AG04450 (cell line): ENCODE data around the gene PCGF2. TPM values are rescaled to one million over a fixed set of nuclear protein-coding genes. Genes with fewer than 3 reads are reported as not detected.

ENCODE experiments used
- CTCF ChIA-PET: fragments of 300-600, 350-600 bp; formaldehyde crosslinking; extraction: SDS; loops from one replicate; lab custom pipeline; 2022; ENCODE audit warnings: antibody characterized with exemption, inconsistent platforms; lab: Charles Lee
- POLR2A ChIA-PET: fragments of 350-600 bp; formaldehyde crosslinking; extraction: SDS; loops from one replicate; lab custom pipeline; 2021; ENCODE audit warnings: antibody characterized with exemption, inconsistent platforms; lab: Yijun Ruan, JAX
- DNase-seq: peaks from one replicate; pipeline ENCODE4 v3.0.0-alpha.2; 2011; ENCODE audit warnings: low read depth, low spot score
- H3K27ac ChIP-seq: one replicate; pipeline ENCODE4 v1.5.1; 2012; ENCODE audit warnings: low read depth, low read length, control low read depth
- H3K27me3 ChIP-seq: one replicate; pipeline ENCODE4 v1.6.0; 2012; ENCODE audit warnings: low read length; ENCODE audit not compliant: control insufficient read depth, insufficient read depth
- H3K4me3 ChIP-seq: 2 replicates; pipeline ENCODE4 v1.5.1; 2011; ENCODE audit warnings: mild to moderate bottlenecking, low read depth, low read length, control low read depth
- H3K9me3 ChIP-seq: 2 replicates; pipeline ENCODE4 v1.5.1; 2012; ENCODE audit warnings: low read length; ENCODE audit not compliant: control insufficient read depth, insufficient read depth
- CTCF ChIP-seq: IDR thresholded peaks from 2 replicates; pipeline ENCODE4 v1.5.1; 2011; ENCODE audit warnings: low read depth, low read length, control low read depth, inconsistent platforms
- polyA plus RNA-seq: library from polyadenylated mRNA; depleted of rRNA; stranded (reverse); fragments of >200 nt; gene quantifications from 2 replicates; pipeline ENCODE4 v1.2.3, GENCODE V29; 2011

PCGF2 gene
- polyA plus RNA-seq, 1 experiment, result 13.5 TPM

- POLR2A ChIA-PET, result no interaction called here
- CTCF ChIA-PET, result interaction anchor here (1.0 kb wide), 1 partner anchor 16 kb away, joined by 3 read pairs; no protein-coding TSS in a partner anchor
- no peak for TF ChIP-seq CTCF
- no peaks in the 10 kb centered on the region for H3K9me3 ChIP-seq
- no peak for DNase-seq
- H3K4me3 ChIP-seq, result no peak overlapping the region
- H3K27me3 ChIP-seq, result no peaks in the 10 kb centered on the region
- H3K27ac ChIP-seq, result no peak overlapping the region
Observed at GRCh38 chr17:38719289-38719942, 28.7 kb downstream of the PCGF2 start.

GRCh38 chr17:38717139-38717745 lies 30.9 kb downstream of the PCGF2 start:
- Histone ChIP-seq H3K9me3 (no peaks in the 10 kb centered on the region), H3K4me3 (no peak overlapping the region), H3K27me3 (no peaks in the 10 kb centered on the region), H3K27ac (no peak overlapping the region)
- no peak for TF ChIP-seq CTCF
- POLR2A ChIA-PET, result no interaction called here
- DNase-seq, result no peak
- CTCF ChIA-PET, result interaction anchor here (1.0 kb wide), 1 partner anchor 14 kb away, joined by 3 read pairs; no protein-coding TSS in a partner anchor

GRCh38 chr17:38716368-38717005 lies 31.6 kb downstream of the PCGF2 start:
- Histone ChIP-seq H3K27me3 (no peaks in the 10 kb centered on the region), H3K9me3 (no peaks in the 10 kb centered on the region), H3K4me3 (no peak overlapping the region), H3K27ac (no peak overlapping the region)
- no peak for DNase-seq
- POLR2A ChIA-PET, result no interaction called here
- CTCF ChIA-PET, result interaction anchor here (1.0 kb wide), 1 partner anchor 15 kb away, joined by 3 read pairs; no protein-coding TSS in a partner anchor
- TF ChIP-seq CTCF, result no peak

DNA sequence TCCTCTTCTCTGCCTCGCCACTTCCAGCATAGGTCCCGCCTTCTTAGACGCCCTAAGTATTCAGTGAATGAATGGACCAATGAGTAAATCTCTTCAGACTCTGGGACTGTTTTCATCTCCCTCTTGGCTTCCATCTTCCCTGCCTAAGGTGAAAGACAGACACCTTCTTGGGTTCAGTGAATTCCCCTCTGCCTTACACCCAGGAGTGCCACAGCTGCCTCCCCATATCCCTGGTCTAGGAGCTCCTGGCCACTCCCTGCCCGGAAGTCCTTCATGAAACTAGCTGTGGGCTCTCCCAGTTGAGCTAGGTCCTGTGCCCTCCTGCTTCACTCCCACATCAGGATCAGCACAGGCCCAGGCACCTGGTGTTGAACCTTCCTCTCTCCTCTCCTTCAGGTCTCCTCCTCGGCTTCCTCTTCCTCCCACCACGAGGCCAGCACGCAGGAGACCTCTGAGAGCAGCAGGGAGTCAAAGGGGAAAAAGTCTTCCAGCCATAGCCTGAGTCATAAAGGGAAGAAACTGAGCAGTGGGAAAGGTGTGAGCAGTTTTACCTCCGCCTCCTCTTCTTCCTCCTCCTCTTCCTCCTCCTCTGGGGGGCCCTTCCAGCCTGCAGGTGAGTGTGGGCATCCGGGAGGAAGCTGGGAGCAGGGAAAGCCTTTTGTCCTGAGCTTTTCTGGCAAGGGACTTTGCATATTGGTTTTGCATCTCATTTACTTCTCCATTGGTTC lies 32.8 kb downstream of the PCGF2 start:
- Histone ChIP-seq H3K27me3 (no peaks in the 10 kb centered on the region), H3K9me3 (no peaks in the 10 kb centered on the region), H3K4me3 (no peak overlapping the region), H3K27ac (no peak overlapping the region)
- TF ChIP-seq CTCF, result no peak
- no peak for DNase-seq
- POLR2A ChIA-PET, result no interaction called here
- CTCF ChIA-PET, result no interaction called here
